GM23338 (cell line): Measurements from ENCODE around the gene LATS1. TPM values are rescaled to one million over a fixed set of nuclear protein-coding genes. Genes with fewer than 3 reads are reported as not detected.

Source experiments
- EZH2 ChIP-seq: fragments of 200-600 bp; sonication (generic); IDR thresholded peaks from one replicate; pipeline ENCODE4 v1.8.0; 2017; ENCODE audit warnings: antibody characterized with exemption, mild to moderate bottlenecking, low read depth; ENCODE audit not compliant: unreplicated experiment
- EZH2phosphoT487 ChIP-seq: fragments of 200-600 bp; sonication (generic); IDR thresholded peaks from one replicate; pipeline ENCODE4 v1.8.1; 2018; ENCODE audit warnings: antibody characterized with exemption; ENCODE audit not compliant: unreplicated experiment
- JUNB ChIP-seq: IDR thresholded peaks from one replicate; pipeline ENCODE4 v1.6.1; 2016; ENCODE audit warnings: antibody characterized with exemption; ENCODE audit not compliant: unreplicated experiment
- NANOG ChIP-seq: IDR thresholded peaks from 2 replicates; pipeline ENCODE4 v1.6.1; 2016; ENCODE audit warnings: antibody characterized with exemption, borderline replicate concordance
- REST ChIP-seq: IDR thresholded peaks from one replicate; pipeline ENCODE4 v1.6.1; 2018; ENCODE audit warnings: antibody characterized with exemption; ENCODE audit not compliant: unreplicated experiment
- ZNF462 ChIP-seq: fragments of 250-450 bp; sonication (Bioruptor Pico); IDR thresholded peaks from 2 replicates; pipeline ENCODE4 v1.5.0; 2020; ENCODE audit warnings: mild to moderate bottlenecking, moderate library complexity
- polyA plus RNA-seq: library from polyadenylated mRNA; unstranded; fragments of >200 nt; fragmentation: Nextera tagmentation; extraction: Ambion mirVana; gene quantifications from 2 replicates; pipeline ENCODE4 v1.2.1, GENCODE V29; 2016
- total RNA-seq: library from RNA; depleted of rRNA; stranded (reverse); fragments of >200 nt; shearing (Covaris generic); gene quantifications from 2 replicates; pipeline ENCODE4 v1.2.3, GENCODE V29; 2014
- TF ChIP-seq, protein P1 (sequence below), 2 experiments: fragments of 200-600 bp in 1 of 2; sonication (generic) in 1 of 2; conservative IDR thresholded peaks; 2 replicates each; pipeline versions ENCODE4 v1.5.1 to v1.6.1; 2016 to 2017; ENCODE audit warnings: antibody characterized with exemption in 2 of 2, low read depth in 2 of 2, mild to moderate bottlenecking in 2 of 2, moderate library complexity in 1 of 2

LATS1 gene
- total and polyA plus RNA-seq, 2 experiments from 2014 or later = 7.5 to 18.8 TPM

- TF ChIP-seq ZNF462 (no peak), JUNB (no peak), EZH2phosphoT487 (no peak), EZH2 (no peak), NANOG (no peak), REST (no peak)
- TF ChIP-seq, protein P1, sequence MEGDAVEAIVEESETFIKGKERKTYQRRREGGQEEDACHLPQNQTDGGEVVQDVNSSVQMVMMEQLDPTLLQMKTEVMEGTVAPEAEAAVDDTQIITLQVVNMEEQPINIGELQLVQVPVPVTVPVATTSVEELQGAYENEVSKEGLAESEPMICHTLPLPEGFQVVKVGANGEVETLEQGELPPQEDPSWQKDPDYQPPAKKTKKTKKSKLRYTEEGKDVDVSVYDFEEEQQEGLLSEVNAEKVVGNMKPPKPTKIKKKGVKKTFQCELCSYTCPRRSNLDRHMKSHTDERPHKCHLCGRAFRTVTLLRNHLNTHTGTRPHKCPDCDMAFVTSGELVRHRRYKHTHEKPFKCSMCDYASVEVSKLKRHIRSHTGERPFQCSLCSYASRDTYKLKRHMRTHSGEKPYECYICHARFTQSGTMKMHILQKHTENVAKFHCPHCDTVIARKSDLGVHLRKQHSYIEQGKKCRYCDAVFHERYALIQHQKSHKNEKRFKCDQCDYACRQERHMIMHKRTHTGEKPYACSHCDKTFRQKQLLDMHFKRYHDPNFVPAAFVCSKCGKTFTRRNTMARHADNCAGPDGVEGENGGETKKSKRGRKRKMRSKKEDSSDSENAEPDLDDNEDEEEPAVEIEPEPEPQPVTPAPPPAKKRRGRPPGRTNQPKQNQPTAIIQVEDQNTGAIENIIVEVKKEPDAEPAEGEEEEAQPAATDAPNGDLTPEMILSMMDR (conservative IDR thresholded peaks at IDR 0.05; ENCODE audit: low read depth in 2 of 2) = no peak
Observed at GRCh38 chr6:149711711-149712110, 6.2 kb downstream of the LATS1 start (continued).
